ENCODE measurements around the gene PATL2. TPM values are rescaled to one million over a fixed set of nuclear protein-coding genes. Genes with fewer than 3 reads are reported as not detected.

The PATL2 gene
- total and polyA plus RNA-seq, 2 experiments from 2014 or later = 0.19 TPM; not detected in 1

GRCh38 chr15:44616974-44617373 lies 94.1 kb downstream of the PATL2 start:
- Mint-ChIP-seq H3K27me3 (ENCODE audit: insufficient read depth, low read depth, poor library complexity) (no peaks in the 10 kb centered on the region), H3K4me1 (no peaks in the 10 kb centered on the region), H3K36me3 (ENCODE audit: low read depth) (peaks cover 48% of the 10 kb centered on the region), H3K9me3 (no peaks in the 10 kb centered on the region), H3K27ac (no peak overlapping the region), H3K4me3 (no peak overlapping the region)
- H3K9me2 ChIP-seq (ENCODE audit: insufficient read depth) = no peaks in the 10 kb centered on the region
- no peaks in the 10 kb centered on the region for H3K79me2 ChIP-seq (replicated peaks; ENCODE audit: insufficient read depth)
- no peak for ATAC-seq
- no peak overlapping the region for H2AFZ ChIP-seq
- H3K36me3 ChIP-seq (ENCODE audit: insufficient read depth) = peaks cover 7% of the 10 kb centered on the region
- H3F3A ChIP-seq (replicated peaks; ENCODE audit: low read depth) = no peaks in the 10 kb centered on the region
- no peak overlapping the region for H3K4me2 ChIP-seq
- no peak for DNase-seq (ENCODE audit: low spot score)
- no peak overlapping the region for H3K4me3 ChIP-seq
- TF ChIP-seq CREB1 (CRISPR knock-in tag; IDR thresholded peaks at IDR 0.05; ENCODE audit: low read depth) (no peak), ZNF331 (CRISPR knock-in tag; IDR thresholded peaks at IDR 0.05; ENCODE audit: low read depth) (no peak)
- TF ChIP-seq, protein P1, sequence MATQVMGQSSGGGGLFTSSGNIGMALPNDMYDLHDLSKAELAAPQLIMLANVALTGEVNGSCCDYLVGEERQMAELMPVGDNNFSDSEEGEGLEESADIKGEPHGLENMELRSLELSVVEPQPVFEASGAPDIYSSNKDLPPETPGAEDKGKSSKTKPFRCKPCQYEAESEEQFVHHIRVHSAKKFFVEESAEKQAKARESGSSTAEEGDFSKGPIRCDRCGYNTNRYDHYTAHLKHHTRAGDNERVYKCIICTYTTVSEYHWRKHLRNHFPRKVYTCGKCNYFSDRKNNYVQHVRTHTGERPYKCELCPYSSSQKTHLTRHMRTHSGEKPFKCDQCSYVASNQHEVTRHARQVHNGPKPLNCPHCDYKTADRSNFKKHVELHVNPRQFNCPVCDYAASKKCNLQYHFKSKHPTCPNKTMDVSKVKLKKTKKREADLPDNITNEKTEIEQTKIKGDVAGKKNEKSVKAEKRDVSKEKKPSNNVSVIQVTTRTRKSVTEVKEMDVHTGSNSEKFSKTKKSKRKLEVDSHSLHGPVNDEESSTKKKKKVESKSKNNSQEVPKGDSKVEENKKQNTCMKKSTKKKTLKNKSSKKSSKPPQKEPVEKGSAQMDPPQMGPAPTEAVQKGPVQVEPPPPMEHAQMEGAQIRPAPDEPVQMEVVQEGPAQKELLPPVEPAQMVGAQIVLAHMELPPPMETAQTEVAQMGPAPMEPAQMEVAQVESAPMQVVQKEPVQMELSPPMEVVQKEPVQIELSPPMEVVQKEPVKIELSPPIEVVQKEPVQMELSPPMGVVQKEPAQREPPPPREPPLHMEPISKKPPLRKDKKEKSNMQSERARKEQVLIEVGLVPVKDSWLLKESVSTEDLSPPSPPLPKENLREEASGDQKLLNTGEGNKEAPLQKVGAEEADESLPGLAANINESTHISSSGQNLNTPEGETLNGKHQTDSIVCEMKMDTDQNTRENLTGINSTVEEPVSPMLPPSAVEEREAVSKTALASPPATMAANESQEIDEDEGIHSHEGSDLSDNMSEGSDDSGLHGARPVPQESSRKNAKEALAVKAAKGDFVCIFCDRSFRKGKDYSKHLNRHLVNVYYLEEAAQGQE (IDR thresholded peaks at IDR 0.05; ENCODE audit: unreplicated experiment) = no peak
- H3K27ac ChIP-seq (ENCODE audit: low read depth) = no peak overlapping the region
- no peaks in the 10 kb centered on the region for H3K4me1 ChIP-seq (ENCODE audit: insufficient read depth)
- H3K27me3 ChIP-seq (ENCODE audit: insufficient read depth) = no peaks in the 10 kb centered on the region
- H4K20me1 ChIP-seq (replicated peaks; ENCODE audit: insufficient read depth) = no peaks in the 10 kb centered on the region

Small RNAs within 50 kb of the gene (small RNA-seq; reads per million reads assigned to genes)
- gene RF00019 (ENCODE audit: low replicate concordance) = not detected

Other genes starting within 250 kb of the PATL2 start
- gene EIF3J, start 174.2 kb downstream of the PATL2 start, total RNA-seq (2014; rRNA removed; shearing (Covaris generic)) = 58.8 and 62.7 TPM in 2 replicates
- gene EIF3J, start 174.2 kb downstream of the PATL2 start, polyA plus RNA-seq (2016; fragmentation: Nextera tagmentation; extraction: Ambion mirVana) = 63.8 and 66.6 TPM in 2 replicates
- 35.7 and 42.2 TPM in 2 replicates for gene SPG11, start 47.7 kb downstream of the PATL2 start, total RNA-seq (2014; rRNA removed; shearing (Covaris generic))
- gene SPG11, start 47.7 kb downstream of the PATL2 start, polyA plus RNA-seq (2016; fragmentation: Nextera tagmentation; extraction: Ambion mirVana) = 23.3 and 23.9 TPM in 2 replicates
- gene B2M, start 194 bp upstream of the PATL2 start, total RNA-seq (2014; rRNA removed; shearing (Covaris generic)) = 167 and 183 TPM in 2 replicates
- 180 and 191 TPM in 2 replicates for gene B2M, start 194 bp upstream of the PATL2 start, polyA plus RNA-seq (2016; fragmentation: Nextera tagmentation; extraction: Ambion mirVana)
- gene TRIM69, start 25.2 kb upstream of the PATL2 start, total RNA-seq (2014; rRNA removed; shearing (Covaris generic)) = 7.0 and 8.3 TPM in 2 replicates
- 3.5 and 4.3 TPM in 2 replicates for gene TRIM69, start 25.2 kb upstream of the PATL2 start, polyA plus RNA-seq (2016; fragmentation: Nextera tagmentation; extraction: Ambion mirVana)
- not detected in 2 replicates for gene TERB2, start 245.4 kb upstream of the PATL2 start, total RNA-seq (2014; rRNA removed; shearing (Covaris generic))
- gene TERB2, start 245.4 kb upstream of the PATL2 start, polyA plus RNA-seq (2016; fragmentation: Nextera tagmentation; extraction: Ambion mirVana) = not detected in 2 replicates